ENCODE measurements around the gene SUSD6.

DNA sequence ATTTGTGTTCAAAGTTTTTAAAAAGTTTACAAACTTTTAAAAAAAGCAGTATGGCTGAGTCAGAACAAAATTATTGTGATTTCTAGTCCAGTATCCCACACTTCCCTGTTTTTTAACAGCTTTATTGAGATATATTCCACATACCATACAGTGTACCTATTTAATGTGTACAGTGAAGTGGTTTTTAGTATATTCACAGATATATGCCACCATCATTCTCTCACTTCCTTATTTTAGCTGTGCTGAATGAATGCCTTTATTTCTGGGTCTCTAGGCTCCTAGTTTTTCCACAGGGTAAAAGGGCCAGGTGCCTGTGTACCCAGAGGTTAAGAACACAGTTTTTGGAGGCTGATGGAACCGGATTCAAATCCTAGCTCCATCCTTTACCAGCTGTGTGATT lies 96.7 kb downstream of the SUSD6 start:
- TF ChIP-seq, protein P1, sequence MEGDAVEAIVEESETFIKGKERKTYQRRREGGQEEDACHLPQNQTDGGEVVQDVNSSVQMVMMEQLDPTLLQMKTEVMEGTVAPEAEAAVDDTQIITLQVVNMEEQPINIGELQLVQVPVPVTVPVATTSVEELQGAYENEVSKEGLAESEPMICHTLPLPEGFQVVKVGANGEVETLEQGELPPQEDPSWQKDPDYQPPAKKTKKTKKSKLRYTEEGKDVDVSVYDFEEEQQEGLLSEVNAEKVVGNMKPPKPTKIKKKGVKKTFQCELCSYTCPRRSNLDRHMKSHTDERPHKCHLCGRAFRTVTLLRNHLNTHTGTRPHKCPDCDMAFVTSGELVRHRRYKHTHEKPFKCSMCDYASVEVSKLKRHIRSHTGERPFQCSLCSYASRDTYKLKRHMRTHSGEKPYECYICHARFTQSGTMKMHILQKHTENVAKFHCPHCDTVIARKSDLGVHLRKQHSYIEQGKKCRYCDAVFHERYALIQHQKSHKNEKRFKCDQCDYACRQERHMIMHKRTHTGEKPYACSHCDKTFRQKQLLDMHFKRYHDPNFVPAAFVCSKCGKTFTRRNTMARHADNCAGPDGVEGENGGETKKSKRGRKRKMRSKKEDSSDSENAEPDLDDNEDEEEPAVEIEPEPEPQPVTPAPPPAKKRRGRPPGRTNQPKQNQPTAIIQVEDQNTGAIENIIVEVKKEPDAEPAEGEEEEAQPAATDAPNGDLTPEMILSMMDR (IDR thresholded peaks at IDR 0.05; ENCODE audit: poor library complexity): no peak
- TF ChIP-seq EZH2phosphoT487 (IDR thresholded peaks at IDR 0.05; ENCODE audit: low read depth, severe bottlenecking, unreplicated experiment) (no peak), EZH2 (IDR thresholded peaks at IDR 0.05; ENCODE audit: borderline replicate concordance) (no peak)
